Neutrophil (primary cell): ENCODE measurements around the gene SLC35F1.

Experiments
- H3K27ac ChIP-seq: fragments of 200-600 bp; sonication (generic); 2 replicates; pipeline ENCODE4 v1.5.1; 2016; ENCODE audit warnings: mild to moderate bottlenecking, moderate library complexity
- H3K27me3 ChIP-seq: fragments of 200-600 bp; sonication (generic); 2 replicates; pipeline ENCODE4 v1.6.0; 2016; ENCODE audit warnings: mild to moderate bottlenecking
- H3K36me3 ChIP-seq: fragments of 200-600 bp; sonication (generic); 2 replicates; pipeline ENCODE4 v1.5.1; 2017
- H3K4me1 ChIP-seq, 2 experiments: fragments of 200-600 bp in 1 of 2; sonication (generic) in 1 of 2; 1 replicate in 1 of 2; 2 replicates in 1 of 2; pipeline versions ENCODE4 v1.5.1 to v1.6.1; 2013 to 2016; ENCODE audit warnings: low read depth in 1 of 2, low read length in 1 of 2, mild to moderate bottlenecking in 1 of 2, moderate library complexity in 1 of 2; ENCODE audit not compliant: control insufficient read depth in 1 of 2, insufficient read depth in 1 of 2
- H3K4me3 ChIP-seq, 2 experiments: fragments of 200-600 bp in 1 of 2; sonication (generic) in 1 of 2; 1 replicate in 1 of 2; 2 replicates in 1 of 2; pipeline ENCODE4 v1.5.1; 2013 to 2016; ENCODE audit warnings: low read depth in 1 of 2, low read length in 1 of 2, mild to moderate bottlenecking in 1 of 2, moderate library complexity in 1 of 2
- H3K9me3 ChIP-seq: fragments of 200-600 bp; sonication (generic); 2 replicates; pipeline ENCODE4 v1.5.1; 2016
- CTCF ChIP-seq: fragments of 200-600 bp; sonication (generic); IDR thresholded peaks from 2 replicates; pipeline ENCODE4 v1.5.1; 2016; ENCODE audit warnings: antibody characterized with exemption

SLC35F1 gene

GRCh38 chr6:118319416-118319815 is 412.4 kb downstream of the SLC35F1 start:
- H3K9me3 ChIP-seq, result no peaks in the 10 kb centered on the region
- no peak overlapping the region for H3K27ac ChIP-seq
- no peaks in the 10 kb centered on the region for H3K4me1 ChIP-seq
- TF ChIP-seq CTCF, result no peak
- no peak overlapping the region for H3K4me3 ChIP-seq
- H3K27me3 ChIP-seq, result no peaks in the 10 kb centered on the region
- no peaks in the 10 kb centered on the region for H3K36me3 ChIP-seq

- no peaks in the 10 kb centered on the region for H3K4me1 ChIP-seq
These were observed 413.0 kb downstream of the SLC35F1 start for GRCh38 chr6:118319894-118320649.

GRCh38 chr6:118320652-118321051 is 413.6 kb downstream of the SLC35F1 start:
- Histone ChIP-seq H3K27ac (no peak overlapping the region), H3K4me3 (no peak overlapping the region), H3K4me1 (no peaks in the 10 kb centered on the region), H3K27me3 (no peaks in the 10 kb centered on the region), H3K36me3 (no peaks in the 10 kb centered on the region), H3K9me3 (no peaks in the 10 kb centered on the region)
- TF ChIP-seq CTCF, result no peak

More at GRCh38 chr6:118319894-118320649, 413.0 kb downstream of the SLC35F1 start:
- no peaks in the 10 kb centered on the region for H3K9me3 ChIP-seq
- H3K4me3 ChIP-seq, result no peak overlapping the region
- H3K27ac ChIP-seq, result no peak overlapping the region
- TF ChIP-seq CTCF, result no peak
- no peaks in the 10 kb centered on the region for H3K27me3 ChIP-seq
- no peaks in the 10 kb centered on the region for H3K36me3 ChIP-seq

GRCh38 chr6:118324116-118324515 is 417.1 kb downstream of the SLC35F1 start:
- no peaks in the 10 kb centered on the region for H3K9me3 ChIP-seq
- no peak overlapping the region for H3K27ac ChIP-seq
- H3K4me3 ChIP-seq, result no peak overlapping the region
- H3K4me1 ChIP-seq, result no peaks in the 10 kb centered on the region
- no peaks in the 10 kb centered on the region for H3K36me3 ChIP-seq
- H3K27me3 ChIP-seq, result no peaks in the 10 kb centered on the region
- TF ChIP-seq CTCF, result no peak

GRCh38 chr6:118325220-118325860 is 418.3 kb downstream of the SLC35F1 start:
- H3K27ac ChIP-seq, result no peak overlapping the region
- H3K9me3 ChIP-seq, result no peaks in the 10 kb centered on the region
- H3K27me3 ChIP-seq, result no peaks in the 10 kb centered on the region
- TF ChIP-seq CTCF, result no peak
- no peaks in the 10 kb centered on the region for H3K4me1 ChIP-seq
- H3K4me3 ChIP-seq, result no peak overlapping the region
- H3K36me3 ChIP-seq, result no peaks in the 10 kb centered on the region
